DMS 273 (cell line): ENCODE data around the gene LAG3.

Experiments used
- DNase-seq: peaks from one replicate; lab custom pipeline; 2025; ENCODE audit not compliant: unreplicated experiment; lab: John Stamatoyannopoulos, UW

LAG3 gene

GRCh38 chr12:6787309-6787708 lies 15.0 kb downstream of the LAG3 start:
- no peak for DNase-seq

GRCh38 chr12:6788972-6789924 lies 16.9 kb downstream of the LAG3 start, which contains the start of gene CD4:
TSS of gene CD4 (plus strand) at chr12:6789528. CDS start at chr12:6800139, 10,611 bp downstream.
- DNase-seq, result no peak

GRCh38 chr12:6790496-6791150 lies 18.3 kb downstream of the LAG3 start:
- no peak for DNase-seq

- no peak for DNase-seq
Observed at GRCh38 chr12:6791931-6792520, 19.7 kb downstream of the LAG3 start.

- no peak for DNase-seq
Observed at GRCh38 chr12:6792522-6793201, 20.3 kb downstream of the LAG3 start.

GRCh38 chr12:6795088-6795487 lies 22.8 kb downstream of the LAG3 start:
- DNase-seq, result no peak

GRCh38 chr12:6796576-6796975 lies 24.3 kb downstream of the LAG3 start:
- no peak for DNase-seq

- no peak for DNase-seq
Observed at GRCh38 chr12:6799147-6799546, 26.8 kb downstream of the LAG3 start.

- DNase-seq, result no peak
Observed at GRCh38 chr12:6807170-6807569, 34.9 kb downstream of the LAG3 start.

GRCh38 chr12:6809056-6809455 lies 36.7 kb downstream of the LAG3 start:
- DNase-seq, result no peak

- no peak for DNase-seq
Observed at GRCh38 chr12:6810758-6811157, 38.4 kb downstream of the LAG3 start.

GRCh38 chr12:6813363-6813762 lies 41.0 kb downstream of the LAG3 start:
- no peak for DNase-seq

GRCh38 chr12:6816598-6816997 lies 44.3 kb downstream of the LAG3 start:
- no peak for DNase-seq

- no peak for DNase-seq
Observed at GRCh38 chr12:6817098-6817497, 44.8 kb downstream of the LAG3 start.

GRCh38 chr12:6817662-6818157 lies 45.4 kb downstream of the LAG3 start:
- DNase-seq, result no peak

GRCh38 chr12:6818222-6818621 lies 45.9 kb downstream of the LAG3 start:
- DNase-seq, result no peak

GRCh38 chr12:6818645-6819044 lies 46.3 kb downstream of the LAG3 start:
- no peak for DNase-seq

- no peak for DNase-seq
Observed at GRCh38 chr12:6819106-6820030, 47.0 kb downstream of the LAG3 start.

GRCh38 chr12:6820166-6820565 lies 47.8 kb downstream of the LAG3 start:
- DNase-seq, result no peak
